Thoracic aorta endothelial cell (primary cell): ENCODE results near the gene PID1. TPM values are rescaled to one million over a fixed set of nuclear protein-coding genes. Genes with fewer than 3 reads are reported as not detected.

Source experiments
- small RNA-seq: library from RNA; depleted of rRNA; stranded (forward); fragments of <200 nt; gene quantifications from one replicate; pipeline ENCODE3, GENCODE V24; 2012
- total RNA-seq: library from RNA; depleted of rRNA; stranded (reverse); fragments of >200 nt; gene quantifications from 2 replicates; pipeline ENCODE4 v1.2.3, GENCODE V29; 2012

The PID1 gene
- 0.13 TPM in 1 of 2 replicates, not detected in the other for total RNA-seq

DNA sequence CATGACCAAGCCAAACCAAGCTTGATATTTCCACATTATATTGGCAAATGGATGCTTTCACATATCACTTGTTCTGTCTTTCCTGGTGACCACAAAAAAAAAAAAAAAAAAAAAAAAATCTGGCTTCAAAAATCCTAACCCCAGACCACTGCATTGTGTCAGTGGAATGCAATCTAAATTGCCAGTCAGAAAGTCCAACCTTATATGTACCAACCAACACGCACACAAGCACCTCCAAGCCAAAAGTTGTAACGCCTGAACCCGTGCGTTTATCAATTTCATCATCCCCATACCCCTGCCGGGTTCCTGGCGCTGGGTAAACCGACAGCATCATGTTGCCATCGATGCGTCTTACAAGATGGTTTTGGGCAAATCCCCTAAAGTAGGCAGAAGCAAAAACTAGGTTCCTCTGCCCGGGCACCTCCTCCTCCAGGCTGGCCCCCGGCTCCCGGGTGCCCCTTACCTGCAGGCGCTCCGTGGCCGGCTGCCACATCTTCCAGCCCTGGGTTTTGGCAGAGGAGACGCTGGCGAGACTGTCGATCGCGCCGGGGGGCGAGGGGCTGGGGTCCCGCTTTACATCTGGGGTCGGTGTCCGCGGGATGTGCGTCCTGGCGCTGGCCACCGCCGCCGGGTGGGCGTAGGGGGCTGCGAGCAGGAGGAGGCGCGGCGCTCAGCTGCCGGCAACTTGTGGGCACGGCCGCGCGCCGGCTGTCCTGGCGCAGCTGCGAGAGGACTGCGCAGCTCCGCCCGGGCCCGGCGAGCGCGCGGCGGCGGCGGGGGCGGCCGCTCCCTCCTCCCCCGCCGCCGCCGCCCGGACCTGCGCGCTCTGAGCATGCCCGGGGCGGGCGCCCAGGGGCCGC lies at the start of gene PID1:
PID1 (minus strand) TSS at position 737 of the 860 bp plus-strand sequence; CDS start at position 493, 244 bp downstream.

Small RNAs within 50 kb of the gene (small RNA-seq; reads per million reads assigned to genes)
- gene RN7SKP283: not detected
